Vagina (tissue), 2 donors: ENCODE data around the gene ADGRA1.

Experiments
- CTCF ChIP-seq, 3 experiments: fragments of 450-650 bp in 2 of 3; fragments of 200-600 bp in 1 of 3; sonication (generic) in 1 of 3; IDR thresholded peaks; one replicate each; pipeline ENCODE4 v1.5.1; 2017 to 2019; ENCODE audit warnings: antibody characterized with exemption in 3 of 3, mild to moderate bottlenecking in 2 of 3, moderate library complexity in 2 of 3
- POLR2A ChIP-seq, 2 donors: fragments of 450-650 bp; IDR thresholded peaks; one replicate each; pipeline ENCODE4 v1.6.1; 2017; ENCODE audit warnings: antibody characterized with exemption in 2 of 2, mild to moderate bottlenecking in 2 of 2, moderate library complexity in 2 of 2

- TF ChIP-seq CTCF (IDR thresholded peaks at IDR 0.05) (no peak), POLR2A (IDR thresholded peaks at IDR 0.05) (no peak)
Measured at GRCh38 chr10:133060466-133060865, 27.3 kb upstream of the ADGRA1 start.
